ENCODE measurements around the gene SMPX.
A peak's percentile ranks its signal among the peaks of the same experiment; 100 is the strongest.

Gene SMPX

GRCh38 chrX:21717802-21718201 is 40.1 kb downstream of the SMPX start:
- H3K4me3 ChIP-seq (ENCODE audit: low read depth, low read length): no peak overlapping the region
- DNase-seq (ENCODE audit: low read depth): no peak
- TF ChIP-seq CTCF (IDR thresholded peaks at IDR 0.05; ENCODE audit: low read depth, low read length, missing control alignments): no peak

GRCh38 chrX:21715825-21716224 is 42.1 kb downstream of the SMPX start:
- H3K4me3 ChIP-seq (ENCODE audit: low read depth, low read length): no peak overlapping the region
- no peak for DNase-seq (ENCODE audit: low read depth)
- no peak for TF ChIP-seq CTCF (IDR thresholded peaks at IDR 0.05; ENCODE audit: low read depth, low read length, missing control alignments)

- no peak for TF ChIP-seq CTCF (IDR thresholded peaks at IDR 0.05; ENCODE audit: low read depth, low read length, missing control alignments)
- no peak for DNase-seq (ENCODE audit: low read depth)
- no peak overlapping the region for H3K4me3 ChIP-seq (ENCODE audit: low read depth, low read length)
Measured at GRCh38 chrX:21715337-21715736, 42.6 kb downstream of the SMPX start.

- H3K4me3 ChIP-seq (ENCODE audit: low read depth, low read length): no peak overlapping the region
- no peak for TF ChIP-seq CTCF (IDR thresholded peaks at IDR 0.05; ENCODE audit: low read depth, low read length, missing control alignments)
- no peak for DNase-seq (ENCODE audit: low read depth)
Measured at GRCh38 chrX:21711848-21712197, 46.1 kb downstream of the SMPX start.

- no peak overlapping the region for H3K4me3 ChIP-seq (ENCODE audit: low read depth, low read length)
- no peak for TF ChIP-seq CTCF (IDR thresholded peaks at IDR 0.05; ENCODE audit: low read depth, low read length, missing control alignments)
- no peak for DNase-seq (ENCODE audit: low read depth)
Measured at GRCh38 chrX:21711129-21711847, 46.6 kb downstream of the SMPX start.

- no peak overlapping the region for H3K4me3 ChIP-seq (ENCODE audit: low read depth, low read length)
- DNase-seq (ENCODE audit: low read depth): no peak
- peak; percentile 17 for TF ChIP-seq CTCF (IDR thresholded peaks at IDR 0.05; ENCODE audit: low read depth, low read length, missing control alignments)
Measured at GRCh38 chrX:21708116-21708515, 49.8 kb downstream of the SMPX start.

GRCh38 chrX:21705225-21705624 is 52.7 kb downstream of the SMPX start:
- no peak overlapping the region for H3K4me3 ChIP-seq (ENCODE audit: low read depth, low read length)
- DNase-seq (ENCODE audit: low read depth): no peak
- no peak for TF ChIP-seq CTCF (IDR thresholded peaks at IDR 0.05; ENCODE audit: low read depth, low read length, missing control alignments)

All from GM12864 (cell line).